NT2/D1 (cell line): Measurements from ENCODE around the gene JOSD2.
"Not testable (repeated sequence)": the region's sequence is repeated elsewhere in the genome, so short reads cannot be mapped to it uniquely, and the experiment has no call there.

Source experiments
- YY1 ChIP-seq: IDR thresholded peaks from 2 replicates; pipeline ENCODE4 v1.6.1; 2011; ENCODE audit not compliant: insufficient read length, insufficient read depth
- ZNF274 ChIP-seq: IDR thresholded peaks from 2 replicates; pipeline ENCODE4 v1.6.1; 2011; ENCODE audit warnings: mild to moderate bottlenecking, low read depth, low read length

- not testable (repeated sequence) for TF ChIP-seq YY1, ZNF274
Measured at GRCh38 chr19:50473336-50473735, 37.7 kb downstream of the JOSD2 start.
